Measurements from ENCODE around the gene STAG3. TPM values are rescaled to one million over a fixed set of nuclear protein-coding genes. Genes with fewer than 3 reads are reported as not detected.

STAG3 gene
- total RNA-seq: 0.79 and 3.3 TPM in 2 replicates

GRCh38 chr7:100177045-100178001, at the start of gene STAG3, which contains the start of gene GPC2:
Gene STAG3 (plus strand): TSS chr7:100177918. CDS start chr7:100180557, 2,639 bp downstream.
Gene GPC2 (minus strand): TSS chr7:100177381. CDS start chr7:100177199, 182 bp downstream.

DNA sequence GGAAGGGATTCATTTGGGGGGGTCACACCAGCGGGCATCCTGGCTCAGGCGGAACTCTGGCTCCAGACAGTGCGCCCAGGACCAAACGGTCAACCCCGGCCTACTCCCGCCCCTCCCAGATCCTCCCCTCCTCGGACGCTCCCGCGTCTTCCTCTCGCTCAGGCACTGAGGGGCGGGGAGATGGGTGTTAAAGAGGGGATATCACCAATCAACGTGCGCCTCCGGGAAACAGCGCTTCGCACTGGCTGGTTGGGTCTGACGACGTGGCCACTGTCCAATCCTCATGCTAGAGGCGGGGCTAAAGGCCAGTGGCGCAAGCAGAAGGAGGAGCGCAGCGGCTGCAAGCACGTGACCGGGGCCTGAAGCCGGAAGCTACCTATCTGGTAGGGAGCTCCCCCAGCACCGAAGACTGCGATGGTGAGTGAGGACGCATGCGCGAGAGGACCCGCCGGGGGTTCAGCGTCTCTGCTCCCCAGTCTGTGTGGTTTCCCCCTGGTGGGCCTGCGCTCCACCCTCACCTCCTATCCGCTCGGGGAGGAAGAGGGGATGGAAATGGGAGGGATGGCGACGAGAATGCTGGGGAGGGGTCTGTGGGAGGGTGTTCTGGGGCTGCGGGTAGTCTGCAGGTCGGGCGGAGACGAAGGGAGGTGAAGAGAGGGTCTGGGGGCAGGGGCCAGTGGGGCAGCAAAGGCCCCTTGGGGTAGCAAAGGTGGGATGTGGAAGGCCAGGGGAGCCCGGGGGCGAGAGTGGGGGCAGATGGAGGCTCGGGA, 29.0 kb upstream of the STAG3 start, which contains the start of gene LAMTOR4:
TSS of gene LAMTOR4 (plus strand) at position 360 of the 770 bp plus-strand sequence. CDS start at position 415, 55 bp downstream.

GRCh38 chr7:100158229-100159098, 19.3 kb upstream of the STAG3 start, which contains the start of gene TRAPPC14:
Gene TRAPPC14 (minus strand): TSS chr7:100158723. CDS start chr7:100158499, 224 bp downstream.

GRCh38 chr7:100219801-100220585, 42.3 kb downstream of the STAG3 start, which contains the start of gene PVRIG:
Gene PVRIG (plus strand): TSS chr7:100219949. CDS start chr7:100219971, 22 bp downstream.

Other genes with a start within 250 kb of the STAG3 start
- 0.13 TPM in 1 of 2 replicates, not detected in the other for gene GJC3, start 248.3 kb upstream of the STAG3 start, total RNA-seq
- not detected in 2 replicates for gene AZGP1, start 201.9 kb upstream of the STAG3 start, total RNA-seq
- 40.4 and 41.8 TPM in 2 replicates for gene ZKSCAN1, start 162.3 kb upstream of the STAG3 start, total RNA-seq
- gene ZSCAN21, start 128.1 kb upstream of the STAG3 start, total RNA-seq: 6.6 and 6.8 TPM in 2 replicates
- gene ZNF3, start 96.2 kb upstream of the STAG3 start, total RNA-seq: 32.5 and 35.1 TPM in 2 replicates
- 103 and 116 TPM in 2 replicates for gene COPS6, start 88.9 kb upstream of the STAG3 start, total RNA-seq
- gene MCM7, start 76.5 kb upstream of the STAG3 start, total RNA-seq: 121 and 175 TPM in 2 replicates
- gene AP4M1, start 76.3 kb upstream of the STAG3 start, total RNA-seq: 14.5 and 18.9 TPM in 2 replicates
- 38.8 and 58.2 TPM in 2 replicates for gene TAF6, start 58.6 kb upstream of the STAG3 start, total RNA-seq
- 18.9 and 21.9 TPM in 2 replicates for gene CNPY4, start 58.3 kb upstream of the STAG3 start, total RNA-seq
- gene MBLAC1, start 51.0 kb upstream of the STAG3 start, total RNA-seq: 1.3 and 1.9 TPM in 2 replicates
- gene LAMTOR4, start 29.0 kb upstream of the STAG3 start, total RNA-seq: 72.7 and 77.8 TPM in 2 replicates
- gene TRAPPC14, start 19.2 kb upstream of the STAG3 start, total RNA-seq: 9.9 and 11.7 TPM in 2 replicates
- gene GAL3ST4, start 9.3 kb upstream of the STAG3 start, total RNA-seq: 1.5 and 1.9 TPM in 2 replicates
- gene GPC2, start 537 bp upstream of the STAG3 start, total RNA-seq: 3.9 and 4.1 TPM in 2 replicates
- gene PVRIG, start 42.0 kb downstream of the STAG3 start, total RNA-seq: not detected in 2 replicates
- not detected in 2 replicates for gene SPDYE3, start 129.8 kb downstream of the STAG3 start, total RNA-seq
- 12.4 and 14.9 TPM in 2 replicates for gene PILRB, start 180.2 kb downstream of the STAG3 start, total RNA-seq
- gene PILRA, start 195.6 kb downstream of the STAG3 start, total RNA-seq: 0.22 and 0.40 TPM in 2 replicates

Measured in thoracic aorta endothelial cell (primary cell).